HEK293T (cell line): ENCODE data around the gene C2CD4D.

Experiments
- CTCF ChIA-PET: fragments of 350-600 bp; formaldehyde crosslinking; extraction: SDS; loops from one replicate; lab custom pipeline; 2021; ENCODE audit warnings: antibody characterized with exemption, inconsistent platforms; lab: Yijun Ruan, JAX
- POLR2A ChIA-PET: fragments of 350-600 bp; formaldehyde crosslinking; extraction: SDS; loops from one replicate; lab custom pipeline; 2020; ENCODE audit warnings: antibody characterized with exemption, inconsistent platforms; lab: Yijun Ruan, JAX
- DNase-seq: peaks from one replicate; pipeline ENCODE4 v3.0.0; 2012; ENCODE audit warnings: mixed read lengths; ENCODE audit errors: extremely low spot score
- ARNT ChIP-seq: fragments of 450-650 bp; IDR thresholded peaks from 2 replicates; pipeline ENCODE4 v1.6.1; 2017; ENCODE audit warnings: mild to moderate bottlenecking
- BHLHE40 ChIP-seq: fragments of 450-650 bp; IDR thresholded peaks from 2 replicates; pipeline ENCODE4 v1.6.1; 2016; ENCODE audit warnings: mild to moderate bottlenecking, moderate library complexity, borderline replicate concordance
- CTBP1 ChIP-seq: fragments of 450-650 bp; IDR thresholded peaks from 2 replicates; pipeline ENCODE4 v1.6.1; 2016; ENCODE audit warnings: borderline replicate concordance
- ELF4 ChIP-seq: fragments of 450-650 bp; IDR thresholded peaks from 2 replicates; pipeline ENCODE4 v1.6.1; 2017; ENCODE audit warnings: antibody characterized with exemption
- FOXA1 ChIP-seq: fragments of 450-650 bp; IDR thresholded peaks from 2 replicates; pipeline ENCODE4 v1.6.1; 2016; ENCODE audit warnings: mild to moderate bottlenecking
- FOXK2 ChIP-seq: fragments of 450-650 bp; IDR thresholded peaks from 2 replicates; pipeline ENCODE4 v1.6.1; 2016; ENCODE audit warnings: mild to moderate bottlenecking
- FOXM1 ChIP-seq: fragments of 450-650 bp; IDR thresholded peaks from 2 replicates; pipeline ENCODE4 v1.6.1; 2017; ENCODE audit warnings: mild to moderate bottlenecking, borderline replicate concordance
- HDGF ChIP-seq: fragments of 450-650 bp; IDR thresholded peaks from 2 replicates; pipeline ENCODE4 v1.6.1; 2017; ENCODE audit warnings: antibody characterized with exemption, borderline replicate concordance
- L3MBTL2 ChIP-seq: fragments of 450-650 bp; conservative IDR thresholded peaks from 2 replicates; pipeline ENCODE4 v1.6.1; 2016; ENCODE audit warnings: mild to moderate bottlenecking
- LEF1 ChIP-seq: fragments of 450-650 bp; IDR thresholded peaks from 2 replicates; pipeline ENCODE4 v1.6.1; 2017; ENCODE audit warnings: mild to moderate bottlenecking, borderline replicate concordance
- NFRKB ChIP-seq: fragments of 450-650 bp; IDR thresholded peaks from 2 replicates; pipeline ENCODE4 v1.6.1; 2016; ENCODE audit warnings: mild to moderate bottlenecking, moderate library complexity
- SP1 ChIP-seq: fragments of 450-650 bp; IDR thresholded peaks from 2 replicates; pipeline ENCODE4 v1.6.1; 2017
- SUZ12 ChIP-seq: fragments of 450-650 bp; IDR thresholded peaks from 2 replicates; pipeline ENCODE4 v1.6.1; 2016; ENCODE audit warnings: mild to moderate bottlenecking
- TARDBP ChIP-seq: fragments of 450-650 bp; IDR thresholded peaks from 2 replicates; pipeline ENCODE4 v1.6.1; 2016
- ZNF384 ChIP-seq: fragments of 450-650 bp; IDR thresholded peaks from 2 replicates; pipeline ENCODE4 v1.6.1; 2016
- TF ChIP-seq, protein P1 (sequence below): fragments of 450-650 bp; IDR thresholded peaks from 2 replicates; pipeline ENCODE4 v1.6.1; 2016

C2CD4D gene

DNA sequence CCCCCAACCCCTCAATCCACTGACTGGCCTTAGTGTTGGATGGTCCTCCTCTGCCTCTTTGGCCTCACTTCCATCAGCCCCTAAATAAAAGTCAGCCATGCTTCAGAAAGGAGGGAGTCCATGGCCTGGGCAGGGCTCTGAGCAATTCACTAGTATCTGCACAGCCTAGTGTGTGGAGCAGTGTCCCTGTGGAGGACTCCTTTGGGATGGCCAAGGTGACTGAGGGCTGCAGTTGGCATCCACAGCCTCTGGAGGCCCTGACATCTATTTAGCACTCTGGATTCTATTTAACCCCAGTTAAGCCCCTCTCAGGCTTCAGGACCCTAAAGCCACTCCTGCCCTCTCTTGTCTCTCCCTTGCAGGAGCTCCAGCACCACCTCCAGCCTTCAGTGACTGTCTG is 10.3 kb upstream of the C2CD4D start:
- ChIA-PET POLR2A (no interaction called here), CTCF (interaction anchor here (1.5 kb wide), 1 partner anchor 13 kb away, joined by 5 read pairs; no protein-coding TSS in a partner anchor)

DNA sequence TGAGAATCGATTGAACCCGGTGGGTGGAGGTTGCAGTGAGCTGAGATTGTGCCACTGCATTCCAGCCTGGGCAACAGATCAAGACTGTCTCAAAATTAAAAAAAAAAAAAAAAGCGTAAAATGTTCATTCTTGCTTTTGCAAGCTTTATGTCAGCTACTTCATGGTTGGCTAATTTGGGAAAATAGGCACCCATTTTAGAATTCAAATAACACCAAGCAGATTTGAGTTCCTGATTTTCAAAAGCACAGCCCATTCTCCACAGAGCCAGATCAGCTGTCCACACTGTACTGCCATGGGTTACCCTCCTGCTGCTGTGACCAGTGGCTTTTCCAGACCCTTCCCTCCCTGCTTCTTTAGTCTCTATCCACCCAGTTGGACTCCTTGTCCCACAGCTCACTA is 9.5 kb upstream of the C2CD4D start:
- no peak for TF ChIP-seq FOXM1
- TF ChIP-seq FOXA1 = no peak
- TF ChIP-seq ARNT = no peak
- TF ChIP-seq, protein P1, sequence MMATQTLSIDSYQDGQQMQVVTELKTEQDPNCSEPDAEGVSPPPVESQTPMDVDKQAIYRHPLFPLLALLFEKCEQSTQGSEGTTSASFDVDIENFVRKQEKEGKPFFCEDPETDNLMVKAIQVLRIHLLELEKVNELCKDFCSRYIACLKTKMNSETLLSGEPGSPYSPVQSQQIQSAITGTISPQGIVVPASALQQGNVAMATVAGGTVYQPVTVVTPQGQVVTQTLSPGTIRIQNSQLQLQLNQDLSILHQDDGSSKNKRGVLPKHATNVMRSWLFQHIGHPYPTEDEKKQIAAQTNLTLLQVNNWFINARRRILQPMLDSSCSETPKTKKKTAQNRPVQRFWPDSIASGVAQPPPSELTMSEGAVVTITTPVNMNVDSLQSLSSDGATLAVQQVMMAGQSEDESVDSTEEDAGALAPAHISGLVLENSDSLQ = no peak
- no peak for TF ChIP-seq HDGF
- TF ChIP-seq SP1 = no peak
- no peak for TF ChIP-seq SUZ12
- no peak for TF ChIP-seq L3MBTL2
- TF ChIP-seq BHLHE40 = no peak
- TF ChIP-seq ELF4 = no peak
- TF ChIP-seq TARDBP = no peak
- TF ChIP-seq LEF1 = no peak
- TF ChIP-seq NFRKB = no peak
- no peak for TF ChIP-seq ZNF384
- TF ChIP-seq CTBP1 = no peak
- TF ChIP-seq FOXK2 = no peak
- ChIA-PET POLR2A (interaction anchor here (1.1 kb wide), 1 partner anchor 9 kb away, joined by 3 read pairs; no protein-coding TSS in a partner anchor), CTCF (interaction anchor here (1.5 kb wide), 1 partner anchor 12 kb away, joined by 5 read pairs; no protein-coding TSS in a partner anchor)
- no peak for DNase-seq

More for the DNA sequence above, 10.3 kb upstream of the C2CD4D start:
- DNase-seq = no peak
- TF ChIP-seq ARNT (no peak), FOXM1 (no peak), SP1 (no peak), FOXA1 (no peak), HDGF (no peak), LEF1 (no peak), CTBP1 (no peak), ZNF384 (no peak), NFRKB (no peak), TARDBP (no peak), BHLHE40 (no peak), ELF4 (no peak)
- TF ChIP-seq, protein P1 = no peak

DNA sequence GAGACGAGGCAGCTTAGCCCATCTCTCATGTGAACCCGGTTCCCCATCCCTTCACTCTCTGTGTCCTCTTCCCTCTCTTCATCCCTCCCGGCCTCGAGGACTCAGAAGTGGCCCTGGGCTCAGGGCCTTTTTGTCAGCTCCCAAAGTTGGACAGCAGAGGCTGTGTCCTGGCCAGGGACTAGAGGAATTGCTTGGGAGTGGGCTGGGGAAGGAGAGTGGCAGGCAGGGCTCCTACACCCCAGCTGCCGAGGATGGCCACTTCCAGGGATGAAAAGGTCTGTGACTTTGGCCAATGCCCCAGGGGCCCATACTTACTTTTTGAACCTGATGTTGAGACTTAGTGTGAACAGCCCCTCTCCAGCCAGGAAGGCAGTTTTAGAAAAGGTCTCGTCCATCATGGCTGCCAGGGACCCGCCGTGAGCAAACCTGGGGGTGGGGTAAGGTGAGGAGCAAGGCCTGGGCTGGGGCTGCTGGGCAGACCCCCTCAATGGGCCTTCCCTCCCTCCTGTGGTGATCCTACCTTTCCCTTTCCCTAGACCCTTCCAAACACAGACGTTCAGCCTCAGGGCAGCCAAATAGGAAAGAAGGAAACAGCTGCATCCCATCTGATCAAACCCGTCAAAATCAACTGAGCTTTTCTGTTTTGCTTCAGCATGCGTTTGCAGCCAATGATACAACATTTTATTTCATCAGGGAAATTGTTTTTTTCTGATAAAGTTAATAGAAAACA is 8.4 kb upstream of the C2CD4D start:
- no peak for TF ChIP-seq L3MBTL2
- TF ChIP-seq, protein P1 = no peak
- TF ChIP-seq SP1 = no peak
- no peak for TF ChIP-seq ELF4
- TF ChIP-seq FOXA1 = no peak
- TF ChIP-seq FOXM1 = no peak
- no peak for TF ChIP-seq HDGF
- no peak for TF ChIP-seq LEF1
- TF ChIP-seq BHLHE40 = no peak
- TF ChIP-seq ZNF384 = no peak
- TF ChIP-seq CTBP1 = no peak
- TF ChIP-seq SUZ12 = no peak
- TF ChIP-seq TARDBP = no peak
- no peak for TF ChIP-seq FOXK2
- ChIA-PET POLR2A (no interaction called here), CTCF (interaction anchor here (1.5 kb wide), 1 partner anchor 11 kb away, joined by 5 read pairs; no protein-coding TSS in a partner anchor)
- DNase-seq = no peak

DNA sequence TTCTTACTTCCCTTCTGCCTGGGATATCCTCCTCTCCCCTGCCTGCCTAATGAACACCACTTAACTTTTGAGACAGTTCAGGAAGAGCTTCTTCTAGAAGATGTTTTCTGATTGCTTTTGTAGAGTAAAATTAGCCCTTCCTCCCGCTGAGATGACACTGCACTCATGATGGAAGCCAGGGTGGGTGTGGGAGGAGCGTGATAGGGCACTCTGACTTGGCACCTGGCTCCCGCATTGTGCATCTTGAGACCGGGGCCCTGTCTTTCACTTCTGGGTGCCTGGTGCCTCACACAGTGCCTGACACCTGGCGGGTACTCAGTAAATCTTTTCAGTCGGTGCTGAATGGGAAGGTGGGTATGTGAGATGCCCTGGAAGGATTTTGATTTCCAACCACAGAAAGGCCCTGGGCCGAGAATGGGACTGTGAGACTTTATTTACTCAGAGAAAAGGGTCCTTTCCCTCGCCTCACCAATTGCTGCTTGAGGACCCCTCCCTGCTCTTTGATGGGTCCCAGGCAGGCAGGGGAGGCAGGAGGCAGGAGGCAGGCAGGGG is 7.1 kb upstream of the C2CD4D start:
- CTCF ChIA-PET = interaction anchor here (1.1 to 1.4 kb wide), 2 partner anchors 10 to 155 kb away, joined by 7 to 9 read pairs; no protein-coding TSS in a partner anchor
- DNase-seq = no peak
- POLR2A ChIA-PET = no interaction called here
- TF ChIP-seq BHLHE40 = no peak
- TF ChIP-seq LEF1 = no peak
- TF ChIP-seq CTBP1 = no peak
- no peak for TF ChIP-seq ELF4
- TF ChIP-seq FOXK2 = no peak
- TF ChIP-seq L3MBTL2 = no peak
- no peak for TF ChIP-seq SUZ12
- TF ChIP-seq FOXA1 = no peak
- no peak for TF ChIP-seq HDGF
- no peak for TF ChIP-seq TARDBP
- no peak for TF ChIP-seq SP1
- no peak for TF ChIP-seq NFRKB
- TF ChIP-seq, protein P1 = no peak
- TF ChIP-seq FOXM1 = no peak
- no peak for TF ChIP-seq ARNT
- TF ChIP-seq ZNF384 = no peak
